ENCODE data around the gene ANKRD16. TPM values are rescaled to one million over a fixed set of nuclear protein-coding genes. Genes with fewer than 3 reads are reported as not detected.

ANKRD16 gene
- polyA plus RNA-seq, 1 donor from 2014 or later: 14.2 TPM

DNA sequence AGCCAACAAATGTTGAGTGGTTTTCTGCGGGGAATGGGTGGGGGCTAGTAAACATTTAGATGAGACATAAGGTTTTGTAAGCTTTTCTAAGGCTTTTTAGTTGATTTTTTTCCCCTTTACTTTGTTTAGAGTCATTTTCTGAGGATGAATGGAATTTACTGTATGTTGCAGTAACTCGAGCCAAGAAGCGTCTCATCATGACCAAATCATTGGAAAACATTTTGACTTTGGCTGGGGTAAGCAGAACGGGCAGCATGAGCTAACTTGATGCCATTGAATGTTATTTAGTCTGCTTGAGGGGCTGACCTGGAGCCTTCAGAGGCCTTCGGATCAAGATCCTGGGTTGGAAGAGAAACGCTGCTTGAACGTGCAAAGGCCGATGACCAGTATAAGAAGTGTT is 37.6 kb upstream of the ANKRD16 start:
- Histone ChIP-seq H3K4me3 (ENCODE audit: low read length) (no peak overlapping the region), H3K9me3 (ENCODE audit: low read length) (no peaks in the 10 kb centered on the region), H3K9me2 (ENCODE audit: insufficient read depth, low read length) (no peaks in the 10 kb centered on the region), H4K20me1 (ENCODE audit: insufficient read depth) (no peaks in the 10 kb centered on the region), H3F3A (ENCODE audit: insufficient read depth, low read length, poor library complexity, severe bottlenecking) (no peaks in the 10 kb centered on the region), H3K4me2 (ENCODE audit: low read length) (no peak overlapping the region), H3K79me2 (replicated peaks; ENCODE audit: insufficient read depth, low read length) (no peaks in the 10 kb centered on the region), H3K36me3 (ENCODE audit: insufficient read depth, low read length) (peaks cover 4% of the 10 kb centered on the region), H3K27ac (ENCODE audit: low read length) (no peak overlapping the region), H3K27me3 (ENCODE audit: insufficient read depth, low read depth, low read length) (no peaks in the 10 kb centered on the region), H2AFZ (ENCODE audit: low read depth, low read length) (no peak overlapping the region), H3K9ac (ENCODE audit: low read length) (no peak overlapping the region)
- TF ChIP-seq SMC3 (conservative IDR thresholded peaks at IDR 0.05; ENCODE audit: poor library complexity): no peak
- TF ChIP-seq CTCF (IDR thresholded peaks at IDR 0.05; ENCODE audit: poor library complexity, severe bottlenecking): no peak

DNA sequence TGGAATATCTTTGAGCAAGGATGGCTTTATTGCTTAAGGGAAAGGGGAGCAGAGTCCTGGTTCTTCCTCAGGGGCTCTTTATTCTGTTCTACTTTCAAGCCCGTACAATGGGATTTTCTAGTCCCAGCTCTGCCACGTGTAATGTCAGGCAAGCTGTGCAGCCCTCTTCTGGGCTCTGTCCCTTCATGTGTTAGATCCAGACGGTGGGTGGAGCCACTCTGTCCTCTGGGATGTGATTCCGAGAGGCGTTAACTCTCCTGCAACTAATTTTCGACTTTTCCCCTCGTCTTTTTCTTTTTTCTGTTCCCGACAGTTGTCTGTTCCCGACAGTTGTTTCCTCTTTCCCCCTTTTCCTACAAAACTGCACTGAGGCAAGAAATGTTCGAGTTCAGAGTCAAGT is 35.2 kb upstream of the ANKRD16 start:
- H3K4me3 ChIP-seq (ENCODE audit: low read length): no peak overlapping the region
- no peak overlapping the region for H3K9ac ChIP-seq (ENCODE audit: low read length)
- no peaks in the 10 kb centered on the region for H3K27me3 ChIP-seq (ENCODE audit: insufficient read depth, low read depth, low read length)
- no peaks in the 10 kb centered on the region for H3F3A ChIP-seq (ENCODE audit: insufficient read depth, low read length, poor library complexity, severe bottlenecking)
- no peak overlapping the region for H3K4me2 ChIP-seq (ENCODE audit: low read length)
- no peaks in the 10 kb centered on the region for H4K20me1 ChIP-seq (ENCODE audit: insufficient read depth)
- H3K36me3 ChIP-seq (ENCODE audit: insufficient read depth, low read length): peaks cover 7% of the 10 kb centered on the region
- no peak overlapping the region for H2AFZ ChIP-seq (ENCODE audit: low read depth, low read length)
- no peaks in the 10 kb centered on the region for H3K79me2 ChIP-seq (replicated peaks; ENCODE audit: insufficient read depth, low read length)
- no peak for TF ChIP-seq EP300 (conservative IDR thresholded peaks at IDR 0.05; ENCODE audit: poor library complexity, severe bottlenecking)
- no peak for TF ChIP-seq EZH2 (IDR thresholded peaks at IDR 0.05; ENCODE audit: borderline replicate concordance, insufficient read depth, low read length, poor library complexity, severe bottlenecking)
- no peak overlapping the region for H3K27ac ChIP-seq (ENCODE audit: low read length)
- no peaks in the 10 kb centered on the region for H3K9me3 ChIP-seq (ENCODE audit: low read length)
- H3K9me2 ChIP-seq (ENCODE audit: insufficient read depth, low read length): no peaks in the 10 kb centered on the region

DNA sequence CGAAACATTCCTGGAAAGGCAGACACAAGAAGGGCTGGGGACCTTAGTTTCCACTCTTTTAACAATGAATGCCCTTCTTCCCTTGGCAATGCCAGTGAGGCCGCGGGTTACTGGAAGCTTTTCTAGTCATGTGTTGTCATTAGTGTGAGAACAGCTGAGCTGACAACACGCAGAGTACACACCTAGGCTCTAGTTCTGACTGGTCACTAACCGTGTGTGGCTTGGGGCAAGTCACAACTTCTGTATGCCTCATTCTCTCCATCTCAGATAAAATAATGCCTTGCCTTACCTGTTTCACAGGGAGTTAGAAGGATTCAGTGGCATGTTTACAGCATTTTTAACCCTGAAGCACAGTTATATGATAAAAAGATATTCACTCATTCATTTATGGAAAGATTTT is 32.1 kb upstream of the ANKRD16 start:
- Histone ChIP-seq H2AFZ (ENCODE audit: low read depth, low read length) (no peak overlapping the region), H4K20me1 (ENCODE audit: insufficient read depth) (no peaks in the 10 kb centered on the region), H3K79me2 (replicated peaks; ENCODE audit: insufficient read depth, low read length) (no peaks in the 10 kb centered on the region), H3K9me2 (ENCODE audit: insufficient read depth, low read length) (no peaks in the 10 kb centered on the region), H3K36me3 (ENCODE audit: insufficient read depth, low read length) (peaks cover 18% of the 10 kb centered on the region), H3F3A (ENCODE audit: insufficient read depth, low read length, poor library complexity, severe bottlenecking) (no peaks in the 10 kb centered on the region), H3K9me3 (ENCODE audit: low read length) (no peaks in the 10 kb centered on the region), H3K27ac (ENCODE audit: low read length) (no peak overlapping the region), H3K4me2 (ENCODE audit: low read length) (no peak overlapping the region), H3K4me3 (ENCODE audit: low read length) (no peak overlapping the region), H3K9ac (ENCODE audit: low read length) (no peak overlapping the region), H3K27me3 (ENCODE audit: insufficient read depth, low read depth, low read length) (no peaks in the 10 kb centered on the region)
- TF ChIP-seq SMC3 (conservative IDR thresholded peaks at IDR 0.05; ENCODE audit: poor library complexity): no peak

- no peaks in the 10 kb centered on the region for H4K20me1 ChIP-seq (ENCODE audit: insufficient read depth)
- no peaks in the 10 kb centered on the region for H3F3A ChIP-seq (ENCODE audit: insufficient read depth, low read length, poor library complexity, severe bottlenecking)
- TF ChIP-seq EZH2 (IDR thresholded peaks at IDR 0.05; ENCODE audit: borderline replicate concordance, insufficient read depth, low read length, poor library complexity, severe bottlenecking): no peak
- TF ChIP-seq POLR2AphosphoS5 (IDR thresholded peaks at IDR 0.05): no peak
- no peak for TF ChIP-seq EP300 (conservative IDR thresholded peaks at IDR 0.05; ENCODE audit: poor library complexity, severe bottlenecking)
- no peak for TF ChIP-seq RAD21 (conservative IDR thresholded peaks at IDR 0.05)
- TF ChIP-seq CTCF (IDR thresholded peaks at IDR 0.05; ENCODE audit: poor library complexity, severe bottlenecking): no peak
- no peak for TF ChIP-seq REST (IDR thresholded peaks at IDR 0.05; ENCODE audit: borderline replicate concordance)
- TF ChIP-seq SMC3 (conservative IDR thresholded peaks at IDR 0.05; ENCODE audit: poor library complexity): no peak
- TF ChIP-seq MXI1 (conservative IDR thresholded peaks at IDR 0.05; ENCODE audit: poor library complexity, severe bottlenecking): no peak
- no peak for TF ChIP-seq TAF1 (IDR thresholded peaks at IDR 0.05; ENCODE audit: low read depth)
- no peaks in the 10 kb centered on the region for H3K9me2 ChIP-seq (ENCODE audit: insufficient read depth, low read length)
- no peaks in the 10 kb centered on the region for H3K79me2 ChIP-seq (replicated peaks; ENCODE audit: insufficient read depth, low read length)
- no peaks in the 10 kb centered on the region for H3K27me3 ChIP-seq (ENCODE audit: insufficient read depth, low read depth, low read length)
- H3K27ac ChIP-seq (ENCODE audit: low read length): no peak overlapping the region
- H2AFZ ChIP-seq (ENCODE audit: low read depth, low read length): no peak overlapping the region
- H3K36me3 ChIP-seq (ENCODE audit: insufficient read depth, low read length): peaks cover 29% of the 10 kb centered on the region
- H3K9me3 ChIP-seq (ENCODE audit: low read length): no peaks in the 10 kb centered on the region
- H3K4me3 ChIP-seq (ENCODE audit: low read length): no peak overlapping the region
- no peak overlapping the region for H3K9ac ChIP-seq (ENCODE audit: low read length)
- H3K4me2 ChIP-seq (ENCODE audit: low read length): no peak overlapping the region
These were observed 29.9 kb upstream of the ANKRD16 start for GRCh38 chr10:5919568-5919967.
